H1 (cell line): ENCODE data around the gene OGDH. TPM values are rescaled to one million over a fixed set of nuclear protein-coding genes. Genes with fewer than 3 reads are reported as not detected.
"Not testable (repeated sequence)": the region's sequence is repeated elsewhere in the genome, so short reads cannot be mapped to it uniquely, and the experiment has no call there.

ENCODE experiments used
- CTCF ChIA-PET: fragments of 300-600 bp; sonication (Branson Sonifier 250); formaldehyde crosslinking; loops from one replicate; lab custom pipeline; 2021; ENCODE audit not compliant: partially characterized antibody; lab: Charles Lee
- POLR2A ChIA-PET: fragments of 300-600 bp; sonication (Branson Sonifier 250); formaldehyde crosslinking; loops from one replicate; lab custom pipeline; 2021; ENCODE audit warnings: inconsistent platforms; ENCODE audit not compliant: partially characterized antibody; lab: Charles Lee
- DNase-seq, 2 experiments: peaks; one replicate each; pipeline versions ENCODE4 v3.0.0 to v3.0.0-alpha.2; 2010 to 2022; ENCODE audit warnings: low spot score in 2 of 2, low read depth in 1 of 2, mixed read lengths in 1 of 2
- FAIRE-seq: peaks from 2 replicates; lab custom pipeline; 2011; peaks lifted over from hg19 to GRCh38; lab: Jason Lieb, UNC
- H2AFZ ChIP-seq: 2 replicates; pipeline ENCODE4 v1.8.1; 2012; ENCODE audit warnings: low read length, inconsistent platforms
- H2AK5ac ChIP-seq: 2 replicates; pipeline ENCODE4 v1.6.1; 2013; ENCODE audit warnings: low read depth, low read length
- H2BK120ac ChIP-seq: replicated peaks from 2 replicates; pipeline ENCODE3; 2013; ENCODE audit warnings: low read depth, low read length, inconsistent platforms
- H2BK12ac ChIP-seq: 2 replicates; pipeline ENCODE4 v1.6.1; 2013; ENCODE audit warnings: low read depth, low read length
- H2BK15ac ChIP-seq: 2 replicates; pipeline ENCODE4 v1.6.1; 2013; ENCODE audit warnings: low read length
- H2BK20ac ChIP-seq: 2 replicates; pipeline ENCODE4 v1.6.1; 2013; ENCODE audit warnings: low read length
- H2BK5ac ChIP-seq: 2 replicates; pipeline ENCODE4 v1.6.1; 2013; ENCODE audit warnings: low read depth, low read length
- H3K14ac ChIP-seq: 2 replicates; pipeline ENCODE4 v1.6.1; 2013; ENCODE audit warnings: inconsistent platforms; ENCODE audit not compliant: insufficient read length
- H3K18ac ChIP-seq: 2 replicates; pipeline ENCODE4 v1.6.1; 2013; ENCODE audit warnings: low read length; ENCODE audit errors: extremely low read depth
- H3K23ac ChIP-seq: 2 replicates; pipeline ENCODE4 v1.6.1; 2013; ENCODE audit warnings: inconsistent platforms; ENCODE audit not compliant: insufficient read length
- H3K23me2 ChIP-seq: 2 replicates; pipeline ENCODE4 v1.6.1; 2013; ENCODE audit warnings: low read depth, low read length
- H3K27ac ChIP-seq: 2 replicates; pipeline ENCODE4 v1.6.1; 2011; ENCODE audit warnings: low read depth, low read length, inconsistent platforms
- H3K27me3 ChIP-seq, 4 experiments: replicated peaks in 1 of 4; 1 replicate in 1 of 4; 2 replicates in 3 of 4; pipeline versions ENCODE4 v1.6.1 to v1.8.1; 2011 to 2013; ENCODE audit warnings: low read length in 3 of 4, mild to moderate bottlenecking in 3 of 4, inconsistent platforms in 2 of 4, mixed read lengths in 2 of 4, moderate library complexity in 1 of 4; ENCODE audit not compliant: control insufficient read depth in 3 of 4, insufficient read depth in 3 of 4; ENCODE audit errors: extremely low read depth in 1 of 4
- H3K36me3 ChIP-seq, 4 experiments: 2 replicates each; pipeline versions ENCODE4 v1.6.1 to v1.8.1; 2011 to 2013; ENCODE audit warnings: mild to moderate bottlenecking in 4 of 4, low read length in 3 of 4, moderate library complexity in 2 of 4, control low read depth in 1 of 4, inconsistent platforms in 1 of 4; ENCODE audit not compliant: insufficient read depth in 4 of 4, control insufficient read depth in 2 of 4
- H3K4ac ChIP-seq: replicated peaks from 2 replicates; pipeline ENCODE3; 2013; ENCODE audit warnings: low read length, low read depth, mixed read lengths, inconsistent platforms; ENCODE audit not compliant: insufficient read length
- H3K4me1 ChIP-seq, 4 experiments: replicated peaks in 1 of 4; 1 replicate in 1 of 4; 2 replicates in 3 of 4; pipeline versions ENCODE4 v1.6.1 to v1.8.1; 2011 to 2013; ENCODE audit warnings: low read length in 3 of 4, inconsistent platforms in 2 of 4, mixed read lengths in 1 of 4; ENCODE audit not compliant: insufficient read depth in 4 of 4, control insufficient read depth in 3 of 4
- H3K4me2 ChIP-seq, 2 experiments: 2 replicates each; pipeline versions ENCODE4 v1.6.1 to v1.8.1; 2011 to 2013; ENCODE audit warnings: low read depth in 2 of 2, low read length in 2 of 2, control low read depth in 1 of 2, inconsistent platforms in 1 of 2, mild to moderate bottlenecking in 1 of 2; ENCODE audit not compliant: insufficient read depth in 1 of 2
- H3K4me3 ChIP-seq, 4 experiments: fragments of 200-600, 300-600 bp in 1 of 4; sonication (generic), shearing (Covaris generic), sonication (Bioruptor Twin) in 1 of 4; 2 replicates each; pipeline versions ENCODE4 v1.5.1 to v1.8.1; 2011 to 2016; ENCODE audit warnings: low read length in 4 of 4, low read depth in 3 of 4, control low read depth in 2 of 4, inconsistent platforms in 2 of 4, mild to moderate bottlenecking in 2 of 4, mixed read lengths in 1 of 4, moderate library complexity in 1 of 4; ENCODE audit not compliant: insufficient read depth in 2 of 4; ENCODE audit errors: extremely low read depth in 1 of 4
- H3K56ac ChIP-seq: replicated peaks from 2 replicates; pipeline ENCODE3; 2013; ENCODE audit warnings: low read depth, mild to moderate bottlenecking, mixed read lengths, low read length, inconsistent platforms; ENCODE audit not compliant: insufficient read length
- H3K79me1 ChIP-seq: 2 replicates; pipeline ENCODE4 v1.6.1; 2013; ENCODE audit warnings: low read depth, low read length, control low read depth
- H3K79me2 ChIP-seq, 2 experiments: 2 replicates each; pipeline versions ENCODE4 v1.6.1 to v1.8.1; 2012 to 2013; ENCODE audit warnings: low read length in 2 of 2, mild to moderate bottlenecking in 2 of 2, inconsistent platforms in 1 of 2; ENCODE audit not compliant: insufficient read depth in 2 of 2, control insufficient read depth in 1 of 2
- H3K9ac ChIP-seq, 4 experiments: replicated peaks in 1 of 4; 1 replicate in 1 of 4; 2 replicates in 3 of 4; pipeline versions ENCODE4 v1.6.1 to v1.8.1; 2011 to 2013; ENCODE audit warnings: low read depth in 3 of 4, low read length in 3 of 4, control low read depth in 2 of 4, mild to moderate bottlenecking in 2 of 4, moderate library complexity in 2 of 4, inconsistent platforms in 1 of 4; ENCODE audit errors: extremely low read depth in 1 of 4
- H3K9me3 ChIP-seq, 2 experiments: 2 replicates each; pipeline versions ENCODE4 v1.6.1 to v1.8.1; 2012 to 2013; ENCODE audit warnings: mild to moderate bottlenecking in 2 of 2, moderate library complexity in 2 of 2, control low read depth in 1 of 2, inconsistent platforms in 1 of 2, low read depth in 1 of 2, low read length in 1 of 2, mixed read lengths in 1 of 2; ENCODE audit not compliant: insufficient read depth in 2 of 2
- H4K20me1 ChIP-seq, 2 experiments: replicated peaks in 1 of 2; 2 replicates each; pipeline versions ENCODE3 to v1.8.1; 2011 to 2013; ENCODE audit warnings: inconsistent platforms in 2 of 2, low read length in 2 of 2, mild to moderate bottlenecking in 1 of 2; ENCODE audit not compliant: insufficient read depth in 2 of 2, control insufficient read depth in 1 of 2
- H4K5ac ChIP-seq: 2 replicates; pipeline ENCODE4 v1.6.1; 2013; ENCODE audit warnings: low read length, low read depth, mixed read lengths, inconsistent platforms; ENCODE audit not compliant: insufficient read length
- H4K8ac ChIP-seq: 2 replicates; pipeline ENCODE4 v1.8.0; 2013; ENCODE audit warnings: mild to moderate bottlenecking, moderate library complexity, low read length, inconsistent platforms; ENCODE audit not compliant: insufficient read depth; ENCODE audit errors: extremely low read depth
- H4K91ac ChIP-seq: replicated peaks from 2 replicates; pipeline ENCODE3; 2013; ENCODE audit warnings: low read length, mixed read lengths, inconsistent platforms; ENCODE audit not compliant: insufficient read length
- ASH2L ChIP-seq: fragments of 200-600, 300-600 bp; sonication (generic); IDR thresholded peaks from one replicate; pipeline ENCODE4 v1.7.1; 2017; ENCODE audit warnings: low read length
- FOSL1 ChIP-seq: IDR thresholded peaks from 2 replicates; pipeline ENCODE4 v1.6.1; 2011; ENCODE audit warnings: mild to moderate bottlenecking, low read depth, low read length, moderate library complexity; ENCODE audit not compliant: insufficient read depth
- NRF1 ChIP-seq: IDR thresholded peaks from 2 replicates; pipeline ENCODE4 v1.6.1; 2011; ENCODE audit warnings: mild to moderate bottlenecking, low read depth, low read length, improper control_type of control experiment
- POLR2A ChIP-seq, 2 experiments: IDR thresholded peaks; 1 replicate in 1 of 2; 2 replicates in 1 of 2; pipeline ENCODE4 v1.6.1; 2011; ENCODE audit warnings: low read depth in 2 of 2, low read length in 2 of 2, mild to moderate bottlenecking in 2 of 2; ENCODE audit errors: control extremely low read depth in 1 of 2
- WGBS, 2 experiments: shearing (Covaris generic) in 1 of 2; methylation state at CpG; one replicate each; pipeline versions ENCODE4 v1.1.6 to v1.1.7; 2013 to 2015; ENCODE audit warnings: low lambda C conversion rate in 2 of 2, mixed read lengths in 2 of 2, inconsistent platforms in 1 of 2, low coverage in 1 of 2, missing lambda C conversion rate in 1 of 2; ENCODE audit not compliant: insufficient replicate concordance in 2 of 2, insufficient coverage in 1 of 2, insufficient read length in 1 of 2; ENCODE audit errors: extremely low coverage in 1 of 2, missing lambda C conversion rate in 1 of 2; 5-methylcytosine and 5-hydroxymethylcytosine counted together
- polyA plus RNA-seq, 7 experiments: library from polyadenylated mRNA; depleted of rRNA in 3 of 7; stranded (reverse) in 5 of 7; unstranded in 2 of 7; fragments of >200 nt in 5 of 7; fragments of 200-250 nt in 2 of 7; gene quantifications; 1 replicate in 5 of 7; 2 replicates in 1 of 7; 4 replicates in 1 of 7; pipeline versions ENCODE4 v1.2.1 to v1.2.3, GENCODE V29; 2011 to 2013; ENCODE audit warnings: missing spikeins in 2 of 7, mixed read lengths in 2 of 7
- total RNA-seq: library from RNA; stranded (reverse); fragmentation: NEBNext Ultra II Directional; extraction: Animal tissue kit (Norgen Biotek cat#: 25700); gene quantifications from 2 replicates; pipeline ENCODE4 v1.2.1, GENCODE V29; 2021
- TF ChIP-seq, protein P1 (sequence below), 3 experiments: IDR thresholded peaks; 1 replicate in 2 of 3; 2 replicates in 1 of 3; pipeline versions ENCODE4 v1.5.1 to v1.6.1; 2011; ENCODE audit warnings: low read length in 3 of 3, mild to moderate bottlenecking in 3 of 3, inconsistent platforms in 2 of 3, low read depth in 1 of 3, moderate library complexity in 1 of 3; ENCODE audit not compliant: insufficient read depth in 1 of 3; ENCODE audit errors: control extremely low read depth in 1 of 3

The OGDH gene
- total and polyA plus RNA-seq, 2 of the 8 experiments (the other 6 are each of a cell fraction or from before 2014, with no cell fraction given) = 71.6 to 91.6 TPM

DNA sequence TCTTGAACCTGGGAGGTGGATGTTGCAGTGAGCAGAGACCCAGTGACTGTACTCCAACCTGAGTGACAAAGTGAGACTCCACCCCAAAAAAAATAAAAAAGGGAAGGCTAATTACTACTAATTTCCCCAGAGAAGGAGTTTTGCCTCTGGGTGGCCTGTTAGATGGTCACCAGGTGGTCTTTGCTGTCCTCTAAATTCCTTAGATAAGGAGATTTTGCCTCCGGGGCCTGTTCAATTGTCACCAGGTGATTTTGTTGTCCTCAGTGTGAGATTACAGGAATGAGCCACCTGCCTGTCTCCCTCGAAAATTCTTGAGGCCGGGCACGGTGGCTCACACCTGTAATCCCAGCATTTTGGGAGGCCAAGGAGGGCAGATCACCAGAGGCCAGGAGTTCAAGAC is 117.8 kb downstream of the OGDH start (continued):
- TF ChIP-seq, protein P1, sequence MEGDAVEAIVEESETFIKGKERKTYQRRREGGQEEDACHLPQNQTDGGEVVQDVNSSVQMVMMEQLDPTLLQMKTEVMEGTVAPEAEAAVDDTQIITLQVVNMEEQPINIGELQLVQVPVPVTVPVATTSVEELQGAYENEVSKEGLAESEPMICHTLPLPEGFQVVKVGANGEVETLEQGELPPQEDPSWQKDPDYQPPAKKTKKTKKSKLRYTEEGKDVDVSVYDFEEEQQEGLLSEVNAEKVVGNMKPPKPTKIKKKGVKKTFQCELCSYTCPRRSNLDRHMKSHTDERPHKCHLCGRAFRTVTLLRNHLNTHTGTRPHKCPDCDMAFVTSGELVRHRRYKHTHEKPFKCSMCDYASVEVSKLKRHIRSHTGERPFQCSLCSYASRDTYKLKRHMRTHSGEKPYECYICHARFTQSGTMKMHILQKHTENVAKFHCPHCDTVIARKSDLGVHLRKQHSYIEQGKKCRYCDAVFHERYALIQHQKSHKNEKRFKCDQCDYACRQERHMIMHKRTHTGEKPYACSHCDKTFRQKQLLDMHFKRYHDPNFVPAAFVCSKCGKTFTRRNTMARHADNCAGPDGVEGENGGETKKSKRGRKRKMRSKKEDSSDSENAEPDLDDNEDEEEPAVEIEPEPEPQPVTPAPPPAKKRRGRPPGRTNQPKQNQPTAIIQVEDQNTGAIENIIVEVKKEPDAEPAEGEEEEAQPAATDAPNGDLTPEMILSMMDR (IDR thresholded peaks at IDR 0.05; ENCODE audit: control extremely low read depth in 1 of 3, insufficient read depth in 1 of 3, low read depth in 1 of 3, low read length in 3 of 3) = no peak
- TF ChIP-seq ASH2L = no peak
- no peak for TF ChIP-seq NRF1
- TF ChIP-seq POLR2A (IDR thresholded peaks at IDR 0.05; ENCODE audit: control extremely low read depth in 1 of 2, low read depth in 2 of 2, low read length in 2 of 2) = no peak
- no peak for TF ChIP-seq FOSL1
- TF ChIP-seq, all 59 proteins: peak for 0

DNA sequence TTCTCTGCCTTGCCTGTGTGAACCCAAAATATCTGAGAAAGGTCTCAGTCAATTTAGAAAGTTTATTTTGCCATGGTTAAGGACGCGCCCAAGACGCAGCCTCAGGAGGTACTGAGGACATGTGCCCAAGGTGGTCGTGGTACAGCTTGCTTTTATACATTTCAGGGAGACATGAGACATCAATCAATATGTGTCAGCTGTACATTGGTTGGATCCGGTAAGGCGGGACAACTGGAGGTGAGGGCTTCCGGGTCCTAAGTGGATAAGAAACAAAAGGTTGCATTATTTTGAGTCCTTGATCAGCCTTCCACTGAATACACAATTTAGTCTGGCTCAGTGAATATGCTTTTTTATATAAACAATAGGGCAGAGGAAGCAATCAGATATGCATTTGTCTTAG is 119.8 kb downstream of the OGDH start:
- H4K8ac ChIP-seq, H3K4ac ChIP-seq, H2BK20ac ChIP-seq, H4K20me1 ChIP-seq, H2BK120ac ChIP-seq, H3K9ac ChIP-seq, H3K23ac ChIP-seq, H2BK15ac ChIP-seq, H3K79me2 ChIP-seq, H3K27ac ChIP-seq, H3K56ac ChIP-seq, H4K91ac ChIP-seq, H3K27me3 ChIP-seq, H3K14ac ChIP-seq, H3K36me3 ChIP-seq, H3K4me2 ChIP-seq, H3K4me3 ChIP-seq, H2AK5ac ChIP-seq, FAIRE-seq, H4K5ac ChIP-seq, H2BK5ac ChIP-seq, H3K18ac ChIP-seq, DNase-seq, H2AFZ ChIP-seq, H3K4me1 ChIP-seq, H3K79me1 ChIP-seq, H3K23me2 ChIP-seq, H3K9me3 ChIP-seq, H2BK12ac ChIP-seq: not testable (repeated sequence)
- WGBS, 2 experiments = 86% methylated on average over 7 of the region's 7 CpGs; no CpG with 5 or more reads in 1 of the 2 experiments
- CTCF ChIA-PET = interaction anchor here (0.6 kb wide), 1 partner anchor 412 kb away, joined by 3 read pairs; no protein-coding TSS in a partner anchor
- POLR2A ChIA-PET = interaction anchor here (1.3 kb wide), 1 partner anchor 122 kb away, joined by 3 read pairs; the partner anchor contains the start of gene H2AZ2
